ENCODE data around the gene DDR2.
"Not testable (repeated sequence)": the region's sequence is repeated elsewhere in the genome, so short reads cannot be mapped to it uniquely, and the experiment has no call there.

The DDR2 gene

GRCh38 chr1:162632217-162632666 is at the start of gene DDR2:
Gene DDR2, plus strand, starts transcription at chr1:162632464. Its CDS starts 86,600 bp downstream, at chr1:162719064.
- no peak for DNase-seq

GRCh38 chr1:162582901-162583300 is 49.4 kb upstream of the DDR2 start:
- DNase-seq: not testable (repeated sequence)

GRCh38 chr1:162585101-162585500 is 47.2 kb upstream of the DDR2 start:
- DNase-seq: not testable (repeated sequence)

- DNase-seq: no peak
These were observed 44.9 kb upstream of the DDR2 start for GRCh38 chr1:162587347-162587746.

- DNase-seq: no peak
These were observed 44.5 kb upstream of the DDR2 start for GRCh38 chr1:162587761-162588260.

- no peak for DNase-seq
These were observed 42.2 kb upstream of the DDR2 start for GRCh38 chr1:162590101-162590500.

- no peak for DNase-seq
These were observed 41.6 kb upstream of the DDR2 start for GRCh38 chr1:162590686-162591085.

- no peak for DNase-seq
These were observed 35.6 kb upstream of the DDR2 start for GRCh38 chr1:162596514-162597170.

- no peak for DNase-seq
These were observed 32.8 kb upstream of the DDR2 start for GRCh38 chr1:162599451-162599850.

GRCh38 chr1:162603117-162603516 is 29.1 kb upstream of the DDR2 start:
- not testable (repeated sequence) for DNase-seq

- no peak for DNase-seq
These were observed 26.9 kb upstream of the DDR2 start for GRCh38 chr1:162605225-162605927.

- no peak for DNase-seq
These were observed 23.0 kb upstream of the DDR2 start for GRCh38 chr1:162609306-162609705.

- no peak for DNase-seq
These were observed 19.5 kb upstream of the DDR2 start for GRCh38 chr1:162612606-162613400.

- no peak for DNase-seq
These were observed 15.4 kb upstream of the DDR2 start for GRCh38 chr1:162616848-162617247.

- DNase-seq: no peak
These were observed 14.8 kb upstream of the DDR2 start for GRCh38 chr1:162617513-162617912.

- no peak for DNase-seq
These were observed 13.2 kb upstream of the DDR2 start for GRCh38 chr1:162619076-162619475.

- no peak for DNase-seq
These were observed 11.0 kb upstream of the DDR2 start for GRCh38 chr1:162621256-162621655.

- DNase-seq: no peak
These were observed 6.6 kb upstream of the DDR2 start for GRCh38 chr1:162625679-162626078.

GRCh38 chr1:162626094-162626493 is 6.2 kb upstream of the DDR2 start:
- DNase-seq: no peak

GRCh38 chr1:162626761-162627160 is 5.5 kb upstream of the DDR2 start:
- DNase-seq: no peak

- no peak for DNase-seq
These were observed 4.5 kb upstream of the DDR2 start for GRCh38 chr1:162627662-162628296.

- no peak for DNase-seq
These were observed 3.1 kb upstream of the DDR2 start for GRCh38 chr1:162629077-162629627.

GRCh38 chr1:162629651-162630050 is 2.6 kb upstream of the DDR2 start:
- DNase-seq: no peak

Measured in GF-D8 (cell line).